Measurements from ENCODE around the gene POU2F3.

POU2F3 gene

DNA sequence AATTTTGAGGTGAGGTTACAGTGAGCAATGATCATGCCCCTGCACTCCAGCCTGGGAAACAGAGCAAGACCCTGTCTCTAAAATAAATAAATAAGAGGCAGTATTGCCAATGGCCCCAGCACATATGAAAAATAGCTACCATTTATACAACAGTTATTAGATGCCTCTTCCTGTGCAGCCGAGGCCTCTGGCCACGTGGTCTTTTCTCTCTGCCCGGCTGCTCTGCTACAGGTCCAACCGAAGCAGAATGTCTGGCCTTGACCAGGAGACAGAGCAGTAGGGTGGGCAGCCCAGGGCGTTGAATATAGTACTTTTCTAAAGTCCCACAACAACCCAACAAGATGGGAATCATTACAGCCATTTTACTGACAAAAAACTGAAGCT lies 41.5 kb upstream of the POU2F3 start:
- H3K4me3 ChIP-seq (ENCODE audit: low read depth, low read length), result no peak overlapping the region
- H2AK5ac ChIP-seq (ENCODE audit: low read length), result no peak overlapping the region
- H3K4ac ChIP-seq (ENCODE audit: low read depth, low read length), result no peak overlapping the region
- no peaks in the 10 kb centered on the region for H3K36me3 ChIP-seq (ENCODE audit: control insufficient read depth in 1 of 2, insufficient read depth in 2 of 2, low read length in 2 of 2)
- no peaks in the 10 kb centered on the region for H3K79me1 ChIP-seq (ENCODE audit: low read length)
- no peak overlapping the region for H4K12ac ChIP-seq (ENCODE audit: low read depth, low read length)
- H3K4me1 ChIP-seq (ENCODE audit: control insufficient read depth in 1 of 2, insufficient read depth in 2 of 2, low read length in 2 of 2), result no peaks in the 10 kb centered on the region
- no peak overlapping the region for H3K4me2 ChIP-seq (ENCODE audit: low read length)
- no peak overlapping the region for H2BK5ac ChIP-seq (ENCODE audit: low read depth, low read length, poor library complexity)
- no peak overlapping the region for H3K18ac ChIP-seq (ENCODE audit: low read length)
- no peak overlapping the region for H4K8ac ChIP-seq (ENCODE audit: low read depth, low read length)
- DNase-seq, result no peak
- H3K9ac ChIP-seq (ENCODE audit: low read length), result no peak overlapping the region
- H2BK120ac ChIP-seq (ENCODE audit: insufficient read depth, low read length, poor library complexity), result no peak overlapping the region
- WGBS (ENCODE audit: extremely low coverage, insufficient coverage, insufficient read length), result no CpG with 5 or more reads among the region's 5 CpGs
- H3K79me2 ChIP-seq (ENCODE audit: control insufficient read depth, insufficient read depth, low read length, poor library complexity), result no peaks in the 10 kb centered on the region
- no peak overlapping the region for H3K27ac ChIP-seq (ENCODE audit: low read depth, low read length)
- no peak overlapping the region for H2AFZ ChIP-seq (ENCODE audit: insufficient read depth, low read length, poor library complexity)
- no peak overlapping the region for H4K91ac ChIP-seq (ENCODE audit: low read depth, low read length)
- no peak overlapping the region for H3K14ac ChIP-seq (ENCODE audit: low read length)
- peaks cover 2% of the 10 kb centered on the region for H3K9me3 ChIP-seq (ENCODE audit: insufficient read depth, low read depth, low read length)
- H3K23ac ChIP-seq (ENCODE audit: low read length), result no peak overlapping the region
- no peak overlapping the region for H2BK12ac ChIP-seq (ENCODE audit: low read length)
- peaks cover 5% of the 10 kb centered on the region for H3K27me3 ChIP-seq (ENCODE audit: insufficient read depth, low read length)

DNA sequence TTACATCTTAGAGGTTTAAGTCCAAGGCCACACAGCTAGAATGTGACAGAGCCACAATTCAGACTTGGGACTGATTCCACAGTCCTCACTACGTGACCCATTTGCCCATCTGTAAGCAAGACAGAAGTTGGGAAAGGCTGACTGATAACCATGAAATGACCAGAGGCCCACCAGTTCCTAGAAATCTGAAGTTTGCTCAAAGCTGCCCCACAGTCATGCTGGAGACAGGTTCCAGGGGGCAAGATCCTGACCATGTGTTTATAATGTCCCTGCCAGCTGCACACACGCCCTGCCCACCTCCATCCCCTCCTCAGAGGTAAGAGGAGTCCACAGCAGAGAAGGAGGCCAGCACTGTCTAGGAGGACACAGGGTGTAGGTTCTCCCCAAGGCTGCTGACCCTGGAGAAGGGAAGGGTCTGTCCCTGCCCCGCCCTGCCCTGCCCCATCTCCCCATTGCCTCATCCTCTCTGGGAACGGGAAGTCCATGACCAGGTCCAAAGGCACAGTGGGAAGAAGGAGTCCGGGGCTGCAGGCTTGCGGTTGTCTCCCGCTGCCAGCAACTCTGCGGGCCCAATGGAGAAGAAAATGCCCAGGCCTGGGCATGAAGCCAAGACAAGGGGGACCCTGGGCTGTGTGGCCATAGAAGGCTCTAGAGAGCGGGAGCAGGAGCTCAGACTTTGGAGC lies 41.0 kb upstream of the POU2F3 start:
- Histone ChIP-seq H3K18ac (ENCODE audit: low read length) (no peak overlapping the region), H3K36me3 (ENCODE audit: control insufficient read depth in 1 of 2, insufficient read depth in 2 of 2, low read length in 2 of 2) (no peaks in the 10 kb centered on the region), H3K4me2 (ENCODE audit: low read length) (no peak overlapping the region), H3K9me3 (ENCODE audit: insufficient read depth, low read depth, low read length) (peaks cover 2% of the 10 kb centered on the region), H4K8ac (ENCODE audit: low read depth, low read length) (no peak overlapping the region), H3K79me2 (ENCODE audit: control insufficient read depth, insufficient read depth, low read length, poor library complexity) (no peaks in the 10 kb centered on the region), H2BK120ac (ENCODE audit: insufficient read depth, low read length, poor library complexity) (no peak overlapping the region), H3K79me1 (ENCODE audit: low read length) (no peaks in the 10 kb centered on the region), H2AK5ac (ENCODE audit: low read length) (no peak overlapping the region), H3K4ac (ENCODE audit: low read depth, low read length) (no peak overlapping the region), H4K91ac (ENCODE audit: low read depth, low read length) (no peak overlapping the region), H2BK12ac (ENCODE audit: low read length) (no peak overlapping the region), H2AFZ (ENCODE audit: insufficient read depth, low read length, poor library complexity) (no peak overlapping the region), H4K12ac (ENCODE audit: low read depth, low read length) (no peak overlapping the region), H3K27me3 (ENCODE audit: insufficient read depth, low read length) (peaks cover 5% of the 10 kb centered on the region), H3K4me3 (ENCODE audit: low read depth, low read length) (no peak overlapping the region), H3K9ac (ENCODE audit: low read length) (no peak overlapping the region), H3K14ac (ENCODE audit: low read length) (no peak overlapping the region), H3K27ac (ENCODE audit: low read depth, low read length) (no peak overlapping the region), H2BK5ac (ENCODE audit: low read depth, low read length, poor library complexity) (no peak overlapping the region), H3K4me1 (ENCODE audit: control insufficient read depth in 1 of 2, insufficient read depth in 2 of 2, low read length in 2 of 2) (no peaks in the 10 kb centered on the region), H3K23ac (ENCODE audit: low read length) (no peak overlapping the region)
- no peak for DNase-seq
- WGBS (ENCODE audit: extremely low coverage, insufficient coverage, insufficient read length), result no CpG with 5 or more reads among the region's 9 CpGs

DNA sequence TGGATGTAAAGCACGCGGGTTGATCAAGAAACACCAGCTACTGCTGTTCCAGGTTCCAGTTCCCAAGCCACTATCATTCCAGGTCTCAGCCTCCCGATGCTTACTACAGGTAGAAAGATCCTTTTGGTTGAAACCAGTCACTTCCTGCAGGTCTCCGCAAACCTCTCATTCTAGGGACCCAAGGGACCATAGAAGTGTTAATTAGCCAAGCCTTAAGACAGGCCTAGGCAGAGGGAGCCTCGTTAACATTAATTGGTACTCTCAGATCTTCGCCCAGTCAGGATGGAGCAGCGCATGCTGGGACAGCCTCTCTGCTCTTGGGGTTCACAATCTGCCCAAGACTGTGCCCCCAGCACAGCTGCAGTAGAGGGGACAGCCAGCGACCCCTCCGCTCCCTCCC lies 40.3 kb upstream of the POU2F3 start:
- no peak overlapping the region for H3K27ac ChIP-seq (ENCODE audit: low read depth, low read length)
- DNase-seq, result no peak
- no peak overlapping the region for H3K4ac ChIP-seq (ENCODE audit: low read depth, low read length)
- H3K23ac ChIP-seq (ENCODE audit: low read length), result no peak overlapping the region
- no peak overlapping the region for H4K8ac ChIP-seq (ENCODE audit: low read depth, low read length)
- H4K12ac ChIP-seq (ENCODE audit: low read depth, low read length), result no peak overlapping the region
- H4K91ac ChIP-seq (ENCODE audit: low read depth, low read length), result no peak overlapping the region
- H3K4me3 ChIP-seq (ENCODE audit: low read depth, low read length), result no peak overlapping the region
- peaks cover 2% of the 10 kb centered on the region for H3K9me3 ChIP-seq (ENCODE audit: insufficient read depth, low read depth, low read length)
- H3K27me3 ChIP-seq (ENCODE audit: insufficient read depth, low read length), result peaks cover 5% of the 10 kb centered on the region
- no peaks in the 10 kb centered on the region for H3K36me3 ChIP-seq (ENCODE audit: control insufficient read depth in 1 of 2, insufficient read depth in 2 of 2, low read length in 2 of 2)
- H3K18ac ChIP-seq (ENCODE audit: low read length), result no peak overlapping the region
- H3K4me1 ChIP-seq (ENCODE audit: control insufficient read depth in 1 of 2, insufficient read depth in 2 of 2, low read length in 2 of 2), result no peaks in the 10 kb centered on the region
- no peak overlapping the region for H2BK5ac ChIP-seq (ENCODE audit: low read depth, low read length, poor library complexity)
- H2BK12ac ChIP-seq (ENCODE audit: low read length), result no peak overlapping the region
- no peak overlapping the region for H3K4me2 ChIP-seq (ENCODE audit: low read length)
- no peak overlapping the region for H2AK5ac ChIP-seq (ENCODE audit: low read length)
- no peaks in the 10 kb centered on the region for H3K79me1 ChIP-seq (ENCODE audit: low read length)
- H2BK120ac ChIP-seq (ENCODE audit: insufficient read depth, low read length, poor library complexity), result no peak overlapping the region
- H3K9ac ChIP-seq (ENCODE audit: low read length), result no peak overlapping the region
- no peak overlapping the region for H2AFZ ChIP-seq (ENCODE audit: insufficient read depth, low read length, poor library complexity)
- no CpG with 5 or more reads among the region's 9 CpGs for WGBS (ENCODE audit: extremely low coverage, insufficient coverage, insufficient read length)
- no peaks in the 10 kb centered on the region for H3K79me2 ChIP-seq (ENCODE audit: control insufficient read depth, insufficient read depth, low read length, poor library complexity)
- no peak overlapping the region for H3K14ac ChIP-seq (ENCODE audit: low read length)

DNA sequence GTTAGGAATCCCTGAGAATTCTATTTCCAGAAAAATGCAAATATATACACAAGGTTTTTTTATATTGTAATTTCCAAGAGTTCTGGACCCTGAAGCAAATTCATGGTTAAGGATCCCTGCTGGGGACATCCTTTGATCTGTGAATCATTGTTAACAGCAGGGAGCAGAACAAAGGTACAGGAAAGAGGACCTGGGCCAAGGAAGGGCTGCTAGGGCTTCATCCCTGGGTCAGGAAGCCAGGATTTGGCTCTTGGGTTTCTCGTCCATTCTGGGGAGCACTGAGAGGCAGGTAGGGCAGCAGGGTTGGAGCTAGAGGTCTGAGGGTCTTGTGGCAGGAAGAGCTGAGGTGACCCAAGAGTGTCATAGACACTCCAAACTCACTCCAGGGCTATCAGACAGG lies 39.3 kb upstream of the POU2F3 start:
- no peak overlapping the region for H3K23ac ChIP-seq (ENCODE audit: low read length)
- H4K12ac ChIP-seq (ENCODE audit: low read depth, low read length), result no peak overlapping the region

More for the DNA sequence above, 39.3 kb upstream of the POU2F3 start:
- no peak overlapping the region for H3K18ac ChIP-seq (ENCODE audit: low read length)
- H2AK5ac ChIP-seq (ENCODE audit: low read length), result no peak overlapping the region
- no CpG with 5 or more reads among the region's 1 CpG for WGBS (ENCODE audit: extremely low coverage, insufficient coverage, insufficient read length)
- no peak overlapping the region for H2BK12ac ChIP-seq (ENCODE audit: low read length)
- no peak overlapping the region for H4K91ac ChIP-seq (ENCODE audit: low read depth, low read length)
- H3K4me1 ChIP-seq (ENCODE audit: control insufficient read depth in 1 of 2, insufficient read depth in 2 of 2, low read length in 2 of 2), result no peaks in the 10 kb centered on the region
- H3K4ac ChIP-seq (ENCODE audit: low read depth, low read length), result no peak overlapping the region
- no peak for DNase-seq
- H3K36me3 ChIP-seq (ENCODE audit: control insufficient read depth in 1 of 2, insufficient read depth in 2 of 2, low read length in 2 of 2), result no peaks in the 10 kb centered on the region
- no peak overlapping the region for H2BK5ac ChIP-seq (ENCODE audit: low read depth, low read length, poor library complexity)
- H3K79me1 ChIP-seq (ENCODE audit: low read length), result no peaks in the 10 kb centered on the region
- H3K79me2 ChIP-seq (ENCODE audit: control insufficient read depth, insufficient read depth, low read length, poor library complexity), result no peaks in the 10 kb centered on the region
- H2BK120ac ChIP-seq (ENCODE audit: insufficient read depth, low read length, poor library complexity), result no peak overlapping the region
- H3K27ac ChIP-seq (ENCODE audit: low read depth, low read length), result no peak overlapping the region
- no peak overlapping the region for H4K8ac ChIP-seq (ENCODE audit: low read depth, low read length)
- no peak overlapping the region for H2AFZ ChIP-seq (ENCODE audit: insufficient read depth, low read length, poor library complexity)
- H3K9ac ChIP-seq (ENCODE audit: low read length), result no peak overlapping the region
- no peak overlapping the region for H3K14ac ChIP-seq (ENCODE audit: low read length)
- no peak overlapping the region for H3K4me3 ChIP-seq (ENCODE audit: low read depth, low read length)
- peaks cover 5% of the 10 kb centered on the region for H3K27me3 ChIP-seq (ENCODE audit: insufficient read depth, low read length)
- peaks cover 2% of the 10 kb centered on the region for H3K9me3 ChIP-seq (ENCODE audit: insufficient read depth, low read depth, low read length)
- no peak overlapping the region for H3K4me2 ChIP-seq (ENCODE audit: low read length)
